ENCODE measurements around the gene ALPK1.

DNA sequence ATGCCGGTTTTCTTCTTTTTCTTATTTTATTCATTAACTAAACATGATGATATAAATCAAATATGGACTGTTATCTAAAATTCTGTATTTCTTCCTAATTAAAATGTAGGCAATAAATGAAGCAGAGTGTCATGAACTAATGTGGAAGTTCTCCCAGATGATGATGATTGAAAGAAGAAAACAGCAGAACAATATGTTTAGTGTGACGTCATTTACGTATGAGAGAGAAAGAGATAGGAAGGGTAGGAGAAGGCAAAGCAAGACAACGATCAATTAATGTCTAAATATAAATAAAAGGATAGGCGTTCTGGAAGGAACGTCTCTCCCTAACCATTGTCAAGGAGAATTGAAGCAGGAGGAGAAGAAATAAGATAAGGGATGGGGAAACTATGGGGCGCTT, 113.6 kb downstream of the ALPK1 start:
- TF ChIP-seq, protein P1, sequence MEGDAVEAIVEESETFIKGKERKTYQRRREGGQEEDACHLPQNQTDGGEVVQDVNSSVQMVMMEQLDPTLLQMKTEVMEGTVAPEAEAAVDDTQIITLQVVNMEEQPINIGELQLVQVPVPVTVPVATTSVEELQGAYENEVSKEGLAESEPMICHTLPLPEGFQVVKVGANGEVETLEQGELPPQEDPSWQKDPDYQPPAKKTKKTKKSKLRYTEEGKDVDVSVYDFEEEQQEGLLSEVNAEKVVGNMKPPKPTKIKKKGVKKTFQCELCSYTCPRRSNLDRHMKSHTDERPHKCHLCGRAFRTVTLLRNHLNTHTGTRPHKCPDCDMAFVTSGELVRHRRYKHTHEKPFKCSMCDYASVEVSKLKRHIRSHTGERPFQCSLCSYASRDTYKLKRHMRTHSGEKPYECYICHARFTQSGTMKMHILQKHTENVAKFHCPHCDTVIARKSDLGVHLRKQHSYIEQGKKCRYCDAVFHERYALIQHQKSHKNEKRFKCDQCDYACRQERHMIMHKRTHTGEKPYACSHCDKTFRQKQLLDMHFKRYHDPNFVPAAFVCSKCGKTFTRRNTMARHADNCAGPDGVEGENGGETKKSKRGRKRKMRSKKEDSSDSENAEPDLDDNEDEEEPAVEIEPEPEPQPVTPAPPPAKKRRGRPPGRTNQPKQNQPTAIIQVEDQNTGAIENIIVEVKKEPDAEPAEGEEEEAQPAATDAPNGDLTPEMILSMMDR (IDR thresholded peaks at IDR 0.05): no peak
- TF ChIP-seq ZFX (IDR thresholded peaks at IDR 0.05; ENCODE audit: borderline replicate concordance): no peak
